Esophagus (tissue), 2 donors: ENCODE measurements around the gene DCP2. TPM values are rescaled to one million over a fixed set of nuclear protein-coding genes. Genes with fewer than 3 reads are reported as not detected.
A peak's percentile ranks its signal among the peaks of the same experiment; 100 is the strongest.
"Not testable (repeated sequence)": the region's sequence is repeated elsewhere in the genome, so short reads cannot be mapped to it uniquely, and the experiment has no call there.

Experiments
- H3K27ac ChIP-seq, 2 donors: one replicate each; pipeline ENCODE4 v1.5.1; 2013; ENCODE audit warnings: low read depth in 2 of 2, mild to moderate bottlenecking in 2 of 2, inconsistent platforms in 1 of 2, low read length in 1 of 2, moderate library complexity in 1 of 2
- H3K27me3 ChIP-seq, 2 donors: one replicate each; pipeline ENCODE4 v1.6.1; 2013; ENCODE audit warnings: low read length in 2 of 2, control low read depth in 1 of 2, mild to moderate bottlenecking in 1 of 2; ENCODE audit not compliant: insufficient read depth in 2 of 2, control insufficient read depth in 1 of 2
- H3K36me3 ChIP-seq, 2 donors: one replicate each; pipeline ENCODE4 v1.6.1; 2013; ENCODE audit warnings: low read length in 1 of 2; ENCODE audit not compliant: control insufficient read depth in 2 of 2, insufficient read depth in 2 of 2
- H3K4me1 ChIP-seq, 2 donors: one replicate each; pipeline ENCODE4 v1.6.1; 2013; ENCODE audit warnings: low read length in 1 of 2; ENCODE audit not compliant: control insufficient read depth in 2 of 2, insufficient read depth in 2 of 2
- H3K4me3 ChIP-seq, 2 donors: one replicate each; pipeline ENCODE4 v1.5.1; 2013; ENCODE audit warnings: low read length in 2 of 2, mild to moderate bottlenecking in 2 of 2, low read depth in 1 of 2, moderate library complexity in 1 of 2
- H3K9me3 ChIP-seq, 2 donors: one replicate each; pipeline ENCODE4 v1.6.1; 2013; ENCODE audit warnings: mild to moderate bottlenecking in 2 of 2, low read depth in 1 of 2, low read length in 1 of 2, moderate library complexity in 1 of 2; ENCODE audit not compliant: control insufficient read depth in 2 of 2, insufficient read depth in 1 of 2
- WGBS, 2 donors: extraction: QIAGEN DNeasy Blood & Tissue Kit; methylation state at CpG; one replicate each; pipeline ENCODE4 v1.1.7; 2013; 5-methylcytosine and 5-hydroxymethylcytosine counted together
- polyA plus RNA-seq, 2 donors: library from polyadenylated mRNA; stranded (reverse); fragments of 200-250 nt; gene quantifications; one replicate each; pipeline ENCODE4 v1.2.3, GENCODE V29; 2013
- donor health status: healthy with polysubstance abuse.
- donor health status: Bipolar disorder and iron deficiency.

Gene DCP2
- polyA plus RNA-seq, 2 donors, result 4.7 to 4.8 TPM

DNA sequence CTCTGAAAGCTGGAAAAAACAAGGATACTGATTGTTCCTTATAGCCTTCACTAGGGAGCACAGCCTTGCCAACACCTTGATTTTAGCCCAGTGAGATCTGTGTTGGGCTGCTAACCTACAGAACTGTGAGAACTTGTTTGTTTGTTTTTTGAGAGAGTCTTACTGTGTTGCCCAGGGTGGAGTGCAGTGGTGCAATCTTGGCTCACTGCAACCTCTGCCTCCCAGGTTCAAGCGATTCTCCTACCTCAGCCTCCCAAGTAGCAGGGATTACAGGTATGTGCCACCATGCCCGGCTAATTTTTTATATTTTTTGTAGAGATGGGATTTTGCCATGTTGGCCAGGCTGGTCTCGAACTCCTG is 13.2 kb upstream of the DCP2 start:
- H3K4me1 ChIP-seq, H3K9me3 ChIP-seq, H3K36me3 ChIP-seq, H3K27ac ChIP-seq, H3K27me3 ChIP-seq, H3K4me3 ChIP-seq: not testable (repeated sequence)
- WGBS, 2 donors, result 79 to 85% methylated on average over 3 of the region's 3 CpGs

DNA sequence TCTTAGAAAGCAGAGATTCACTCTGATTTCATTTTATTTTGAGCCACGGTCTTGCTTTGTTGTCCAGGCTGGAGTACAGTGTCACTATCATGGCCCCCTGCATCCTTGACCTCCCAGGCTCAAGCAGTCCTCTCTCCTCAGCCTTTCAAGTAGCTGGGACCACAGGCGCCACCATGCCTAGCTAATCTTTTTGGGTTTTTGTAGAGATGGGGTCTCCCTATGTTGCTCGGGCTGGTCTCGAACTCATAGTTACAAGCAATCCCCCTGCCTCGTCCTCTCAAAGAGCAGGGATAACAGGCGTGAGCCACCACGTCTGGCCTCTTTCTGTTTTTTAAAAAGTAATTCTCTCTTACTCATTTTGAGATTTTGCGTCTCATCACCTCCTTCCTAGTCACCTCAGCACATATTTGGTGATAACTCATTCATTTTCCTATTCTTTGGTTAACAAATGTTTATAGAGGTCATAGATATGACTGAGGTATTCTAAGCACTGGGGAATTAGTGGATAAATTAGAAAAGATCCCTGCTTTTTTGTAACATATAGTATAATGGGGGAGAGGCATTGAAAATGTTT is 10.8 kb upstream of the DCP2 start:
- Histone ChIP-seq H3K36me3 (no peaks in the 10 kb centered on the region), H3K27ac (no peak overlapping the region), H3K4me1 (no peaks in the 10 kb centered on the region), H3K27me3 (no peaks in the 10 kb centered on the region), H3K9me3 (no peaks in the 10 kb centered on the region), H3K4me3 (no peak overlapping the region)
- 87 to 90% methylated on average over 8 of the region's 8 CpGs for WGBS, 2 donors

DNA sequence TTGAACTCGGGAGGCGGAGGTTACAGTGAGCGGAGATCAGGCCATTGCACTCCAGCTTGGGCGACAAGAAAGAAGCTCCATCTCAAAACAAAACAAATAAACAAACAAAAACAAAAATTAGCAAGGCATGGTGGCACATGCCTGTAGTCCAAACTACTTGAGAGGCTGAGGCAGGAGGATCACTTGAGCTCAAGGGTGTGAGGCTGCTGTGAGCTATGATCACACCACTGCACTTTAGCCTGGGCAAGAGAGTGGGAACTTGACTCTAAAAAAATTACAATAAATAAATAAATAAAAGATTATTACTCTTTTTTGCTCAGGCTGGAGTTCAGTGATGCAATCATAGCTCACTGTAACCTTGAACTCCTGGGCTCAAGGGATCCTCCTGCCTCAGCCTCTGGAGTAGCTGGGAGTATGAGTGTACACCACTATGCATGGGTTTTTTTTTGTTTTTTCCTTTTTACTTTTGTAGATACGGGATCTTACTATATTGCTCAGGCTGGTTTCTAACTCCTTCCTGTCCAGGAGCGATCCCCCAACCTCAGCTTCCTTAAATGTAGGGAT is 9.0 kb upstream of the DCP2 start:
- no peaks in the 10 kb centered on the region for H3K9me3 ChIP-seq
- H3K36me3 ChIP-seq, result no peaks in the 10 kb centered on the region
- H3K4me1 ChIP-seq, result no peaks in the 10 kb centered on the region
- no peak overlapping the region for H3K27ac ChIP-seq
- no peak overlapping the region for H3K4me3 ChIP-seq
- H3K27me3 ChIP-seq, result peaks cover 0 to 2% of the 10 kb centered on the region in 2 donors
- WGBS, 2 donors, result 93 to 94% methylated on average over 6 of the region's 6 CpGs

DNA sequence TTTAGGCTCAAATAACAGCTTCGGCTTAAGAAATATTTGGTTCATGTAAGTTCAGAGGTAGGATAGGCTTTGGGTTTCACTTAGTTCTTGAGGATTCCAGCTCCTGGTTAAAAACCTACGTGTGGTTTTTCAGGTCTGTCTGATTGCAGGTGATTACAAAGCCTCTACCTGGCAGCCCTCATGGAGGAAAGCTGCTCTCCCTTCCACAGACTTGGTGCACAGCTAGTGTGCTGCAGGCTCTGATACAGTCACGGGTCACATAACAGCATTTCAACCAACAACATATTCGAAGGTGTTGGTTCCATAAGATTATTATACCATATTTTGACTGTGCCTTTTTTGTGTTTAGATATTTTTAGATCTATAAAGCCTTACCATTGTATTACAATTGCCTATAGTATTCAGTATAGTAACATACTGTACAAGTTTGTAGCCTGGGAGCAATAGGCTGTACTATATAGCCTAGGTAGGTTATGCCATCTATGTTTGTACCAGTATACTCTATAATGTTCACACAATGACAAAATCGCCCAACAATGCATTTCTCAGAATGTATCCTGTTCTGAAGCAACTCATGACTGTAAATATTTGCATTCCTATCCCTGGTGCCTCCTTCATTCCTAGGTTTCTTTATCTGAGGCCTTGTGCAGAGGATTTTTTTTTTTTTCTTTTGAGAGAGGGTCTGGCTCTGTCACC is 8.0 kb upstream of the DCP2 start:
- H3K36me3 ChIP-seq, result no peaks in the 10 kb centered on the region
- 76 to 79% methylated on average over 5 of the region's 5 CpGs for WGBS, 2 donors
- H3K4me1 ChIP-seq, result no peaks in the 10 kb centered on the region
- no peak overlapping the region for H3K4me3 ChIP-seq
- H3K9me3 ChIP-seq, result no peaks in the 10 kb centered on the region
- H3K27me3 ChIP-seq, result peaks cover 0 to 2% of the 10 kb centered on the region in 2 donors
- H3K27ac ChIP-seq, result no peak overlapping the region

DNA sequence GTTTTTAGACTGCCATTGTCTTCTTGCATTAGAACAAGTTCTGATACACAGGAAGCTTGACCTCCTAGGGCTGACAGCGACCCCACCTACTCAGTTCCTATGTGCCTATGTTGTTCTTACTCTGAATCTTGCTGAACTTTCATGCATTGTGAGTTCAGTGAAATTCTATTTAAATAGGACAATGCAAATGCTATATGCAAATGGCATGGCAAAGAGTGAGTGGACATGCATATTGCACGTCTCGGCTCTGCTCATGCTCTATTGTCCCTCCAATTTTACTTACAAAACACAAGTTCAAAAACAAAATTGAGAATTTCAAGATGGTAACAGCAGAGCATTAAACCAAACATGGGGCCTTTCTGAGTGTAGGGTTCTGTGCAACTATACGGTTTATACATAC is 5.3 kb upstream of the DCP2 start:
- H3K27me3 ChIP-seq, result peaks cover 0 to 2% of the 10 kb centered on the region in 2 donors
- WGBS, 2 donors, result 90 to 95% methylated on average over 4 of the region's 4 CpGs

DNA sequence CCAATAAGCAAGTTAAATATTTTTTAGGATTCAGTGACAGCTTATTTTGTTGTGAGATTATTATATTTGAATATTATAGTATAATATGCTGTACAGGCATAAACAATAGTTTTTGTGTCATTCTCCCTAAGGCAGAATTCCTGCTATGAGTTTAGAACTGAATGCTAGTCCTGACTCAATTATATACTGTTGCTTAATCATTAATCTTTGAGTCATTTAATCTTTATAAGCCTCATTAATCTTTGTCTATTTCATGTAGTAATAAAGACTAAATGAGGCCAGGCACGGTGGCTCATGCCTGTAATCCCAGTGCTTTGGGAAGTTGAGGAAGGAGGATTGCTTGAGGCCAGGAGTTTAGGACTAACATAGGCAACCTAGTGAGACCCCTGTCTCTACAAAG is 3.6 kb upstream of the DCP2 start:
- no peaks in the 10 kb centered on the region for H3K9me3 ChIP-seq
- 29 to 39% methylated on average over 1 of the region's 1 CpG for whole genome bisulfite sequencing, 2 donors
- H3K36me3 ChIP-seq, result no peaks in the 10 kb centered on the region
- H3K4me3 ChIP-seq, result no peak overlapping the region
- no peaks in the 10 kb centered on the region for H3K4me1 ChIP-seq
- no peak overlapping the region for H3K27ac ChIP-seq
- H3K27me3 ChIP-seq, result peaks cover 0 to 2% of the 10 kb centered on the region in 2 donors

More for the DNA sequence above, 5.3 kb upstream of the DCP2 start:
- H3K36me3 ChIP-seq, result no peaks in the 10 kb centered on the region
- no peak overlapping the region for H3K27ac ChIP-seq
- H3K4me1 ChIP-seq, result no peaks in the 10 kb centered on the region
- no peaks in the 10 kb centered on the region for H3K9me3 ChIP-seq
- no peak overlapping the region for H3K4me3 ChIP-seq

DNA sequence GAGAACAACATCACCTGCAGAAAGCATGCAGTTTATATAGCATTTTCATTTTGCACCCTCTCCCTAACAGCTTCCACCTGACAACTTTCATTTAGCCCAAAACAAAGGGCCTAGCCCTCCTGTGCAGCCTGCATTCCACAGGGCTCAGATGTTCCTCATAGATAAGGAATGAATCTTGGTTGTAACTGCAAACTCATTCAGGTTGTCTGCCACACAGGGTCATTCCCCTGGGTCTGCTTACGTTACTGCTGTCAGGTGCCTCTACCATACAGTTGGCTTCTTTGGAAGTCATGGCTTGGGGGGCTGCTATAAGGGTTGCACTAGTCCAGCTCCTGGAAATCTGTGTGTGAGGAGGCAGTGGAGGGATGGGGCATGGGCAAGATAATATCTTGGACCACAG is 2.7 kb upstream of the DCP2 start:
- Histone ChIP-seq H3K9me3 (no peaks in the 10 kb centered on the region), H3K4me1 (no peaks in the 10 kb centered on the region), H3K4me3 (no peak overlapping the region), H3K36me3 (no peaks in the 10 kb centered on the region), H3K27ac (no peak overlapping the region), H3K27me3 (peaks cover 0 to 2% of the 10 kb centered on the region in 2 donors)
- WGBS, 2 donors, result 83 to 91% methylated on average over 1 of the region's 1 CpG

DNA sequence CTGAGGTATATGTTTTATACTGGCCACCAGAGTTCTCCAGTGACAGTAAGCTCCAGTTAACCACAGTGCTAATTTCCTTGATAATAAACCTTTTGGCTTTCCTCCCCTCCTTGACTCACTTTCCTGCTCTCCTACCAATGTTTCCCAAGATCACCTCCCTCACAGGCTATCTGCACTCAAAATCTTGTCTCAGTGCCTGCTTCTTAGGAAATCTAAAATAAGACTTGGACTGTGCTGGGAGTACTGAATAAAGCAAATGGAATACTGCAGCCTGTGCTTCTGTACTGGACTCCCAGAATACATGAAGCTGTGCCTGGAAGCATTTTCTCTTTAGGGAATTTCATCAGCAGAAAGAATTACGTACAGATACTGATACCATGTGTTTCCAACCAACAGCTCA is 1.7 kb upstream of the DCP2 start:
- peaks cover 0 to 2% of the 10 kb centered on the region in 2 donors for H3K27me3 ChIP-seq
- no peaks in the 10 kb centered on the region for H3K9me3 ChIP-seq
- H3K27ac ChIP-seq, result no peak overlapping the region
- whole genome bisulfite sequencing, 2 donors, result 92% methylated on average over 1 of the region's 1 CpG
- no peaks in the 10 kb centered on the region for H3K4me1 ChIP-seq
- H3K4me3 ChIP-seq, result no peak overlapping the region
- H3K36me3 ChIP-seq, result no peaks in the 10 kb centered on the region

DNA sequence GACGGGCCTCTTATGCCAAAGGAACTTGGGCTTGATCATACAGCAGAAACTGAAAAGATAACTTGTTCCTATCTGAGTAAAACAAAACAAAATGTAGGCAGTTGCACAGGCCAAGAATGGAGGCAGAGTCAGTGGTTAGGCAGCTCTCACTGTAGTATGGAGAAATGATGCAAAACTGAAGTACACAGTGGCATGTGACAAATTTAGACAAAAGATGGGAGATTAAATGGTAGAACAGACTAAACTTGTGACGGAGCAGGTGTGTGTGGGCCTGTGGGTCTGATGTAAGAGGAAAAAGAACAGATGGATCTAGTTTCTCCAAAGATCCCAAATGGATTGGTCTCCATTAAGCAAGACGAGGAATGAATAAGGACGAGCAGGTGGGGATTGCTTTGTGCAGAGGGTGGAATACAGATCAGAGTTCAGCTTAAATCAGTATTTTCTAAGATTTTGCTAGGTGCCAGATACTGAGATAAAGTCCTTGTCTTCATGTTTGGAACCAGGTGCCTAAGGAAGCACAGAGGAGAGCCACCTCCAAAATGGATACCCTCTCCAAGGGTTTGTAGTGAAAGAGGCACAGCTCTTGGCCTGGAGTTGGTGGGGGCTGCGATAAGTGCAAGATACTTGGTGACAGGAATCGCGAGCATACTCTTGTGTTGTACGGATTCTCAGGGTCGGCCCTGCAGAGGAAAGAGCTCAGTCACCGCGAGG is 722 bp upstream of the DCP2 start:
- H3K9me3 ChIP-seq, result no peaks in the 10 kb centered on the region
- H3K4me1 ChIP-seq, result no peaks in the 10 kb centered on the region
- peak overlapping the region; percentile 66 to 89 for H3K27ac ChIP-seq
- H3K4me3 ChIP-seq, result peak overlapping the region; percentile 53 to 78
- no peaks in the 10 kb centered on the region for H3K36me3 ChIP-seq
- WGBS, 2 donors, result 29% methylated on average over 11 of the region's 11 CpGs
- H3K27me3 ChIP-seq, result peaks cover 0 to 2% of the 10 kb centered on the region in 2 donors
